ENCODE measurements around the gene RPL36AL.
"Not testable (repeated sequence)": the region's sequence is repeated elsewhere in the genome, so short reads cannot be mapped to it uniquely, and the experiment has no call there.

Gene RPL36AL

DNA sequence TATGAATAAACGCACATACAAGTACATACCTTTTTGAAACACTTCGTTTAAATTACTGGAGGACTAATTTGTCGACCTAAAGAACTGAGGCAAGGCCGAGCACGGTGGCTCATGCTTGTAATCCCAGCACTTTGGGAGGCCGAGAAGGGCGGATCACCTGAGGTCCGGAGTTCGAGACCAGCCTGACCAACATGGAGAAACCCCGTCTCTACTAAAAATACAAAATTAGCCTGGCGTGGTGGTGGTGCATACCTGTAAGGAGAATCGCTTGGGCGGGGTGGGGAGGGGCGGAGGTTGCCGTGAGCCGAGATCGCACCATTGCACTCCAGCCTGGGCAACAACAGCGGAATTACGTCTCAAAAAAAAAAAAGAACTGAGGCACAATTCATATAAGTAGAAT lies 1.2 kb downstream of the RPL36AL start:
- not testable (repeated sequence) for DNase-seq (ENCODE audit: low read depth)

DNA sequence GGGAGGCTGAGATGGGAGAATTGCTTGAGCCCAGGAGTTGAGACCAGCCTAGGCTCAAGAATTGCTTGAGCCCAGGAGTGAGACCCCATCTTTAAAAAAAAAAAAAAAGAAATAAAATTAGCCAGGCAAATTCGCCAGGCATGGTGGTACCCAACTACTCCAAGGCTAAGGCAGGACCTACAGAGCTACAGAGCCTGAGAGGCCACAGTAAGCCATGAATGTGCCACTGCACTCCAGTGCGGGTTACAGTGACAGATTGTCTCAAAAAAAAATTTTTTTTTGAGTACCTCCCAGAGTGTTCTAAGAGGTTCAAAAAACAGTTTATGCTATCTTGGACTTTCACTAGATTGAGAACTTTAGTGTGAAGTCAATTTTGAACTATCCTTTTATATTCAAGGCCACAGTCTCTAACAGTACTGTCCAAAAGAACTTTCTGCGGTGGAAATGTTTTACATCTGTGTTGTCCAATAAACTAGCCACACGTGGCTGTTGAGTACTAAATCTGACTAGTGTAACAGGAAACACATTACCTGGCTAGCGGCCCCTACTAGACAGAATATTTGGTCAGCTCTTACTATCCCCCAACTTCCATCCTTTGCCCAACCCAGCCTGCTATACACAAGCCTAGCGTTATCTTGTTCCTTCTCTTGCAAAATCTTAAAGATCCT lies 2.4 kb downstream of the RPL36AL start:
- DNase-seq (ENCODE audit: low read depth), result no peak

DNA sequence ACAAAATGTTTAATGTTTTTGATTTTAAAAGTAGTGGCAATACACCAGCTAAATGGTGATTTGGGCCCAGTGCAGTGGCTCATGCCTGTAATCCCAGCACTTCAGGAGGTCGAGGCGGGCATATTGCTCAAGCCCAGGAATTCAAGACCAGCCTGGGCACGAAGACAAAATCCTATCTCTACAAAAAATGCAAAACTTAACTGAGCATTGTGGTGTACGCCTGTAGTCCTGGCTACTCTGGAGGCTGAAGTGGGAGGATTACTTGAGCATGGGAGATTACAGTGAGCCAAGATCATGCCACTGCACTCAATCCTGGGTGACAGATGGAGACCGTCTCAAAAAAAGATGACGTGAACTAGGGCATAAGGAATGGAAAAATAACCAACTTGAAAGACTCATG lies 4.7 kb downstream of the RPL36AL start:
- DNase-seq (ENCODE audit: low read depth), result no peak

DNA sequence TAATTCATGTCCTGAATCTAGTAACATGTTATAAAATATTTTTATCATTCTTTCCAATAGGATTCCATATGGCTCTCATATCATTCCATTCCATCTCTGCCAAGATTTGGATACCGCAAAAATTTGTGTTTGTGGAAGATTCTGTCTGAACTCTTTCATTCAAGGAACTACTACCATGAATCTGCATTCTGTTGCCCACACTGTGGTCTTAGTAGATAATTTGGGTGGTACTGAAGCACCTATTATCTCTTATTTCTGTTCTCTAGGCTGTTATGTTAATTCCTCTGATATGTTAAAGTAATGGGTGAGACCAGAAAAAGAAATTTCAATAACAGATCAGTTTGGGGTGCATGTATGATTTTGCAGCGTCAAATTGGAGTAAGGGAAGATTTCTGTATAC lies 6.2 kb downstream of the RPL36AL start:
- DNase-seq (ENCODE audit: low read depth), result no peak

DNA sequence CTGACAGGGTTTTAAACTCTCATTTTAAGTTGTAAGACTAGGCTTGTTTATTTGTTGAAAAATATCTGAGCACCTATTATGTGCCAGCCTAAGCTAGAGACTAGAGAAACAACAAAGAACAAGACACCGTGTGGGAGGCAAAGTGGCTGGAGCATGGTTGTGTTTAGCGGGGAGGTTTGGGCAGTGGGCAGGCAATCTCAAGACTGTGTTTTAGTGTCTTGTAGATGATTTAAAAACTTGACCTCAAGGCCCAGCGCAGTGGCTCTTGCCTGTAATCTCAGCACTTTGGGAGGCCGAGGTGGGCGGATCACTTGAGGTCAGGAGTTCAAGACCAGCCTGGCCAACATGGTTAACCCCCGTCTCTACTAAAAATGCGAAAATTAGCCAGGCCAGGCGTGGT lies 7.8 kb downstream of the RPL36AL start:
- no peak for DNase-seq (ENCODE audit: low read depth)

DNA sequence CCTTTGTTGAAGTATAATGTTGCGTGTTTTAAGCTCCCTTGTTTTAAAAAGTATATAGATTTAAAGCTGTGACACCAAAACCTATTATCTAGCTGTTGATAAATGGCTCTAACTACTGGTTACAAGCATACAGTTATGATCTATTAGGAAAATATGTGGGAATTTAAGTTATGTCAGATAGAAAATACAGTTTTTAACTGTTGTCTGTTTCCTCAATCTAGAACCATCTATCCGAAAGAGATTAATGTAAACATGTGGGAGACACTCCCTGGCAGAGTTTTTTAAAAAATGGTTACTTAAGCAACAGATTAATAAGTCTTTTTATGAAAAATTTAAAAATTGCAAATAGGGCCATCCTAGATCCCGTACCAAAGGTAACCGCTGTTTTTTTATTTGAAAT lies 8.2 kb downstream of the RPL36AL start:
- no peak for DNase-seq (ENCODE audit: low read depth)

DNA sequence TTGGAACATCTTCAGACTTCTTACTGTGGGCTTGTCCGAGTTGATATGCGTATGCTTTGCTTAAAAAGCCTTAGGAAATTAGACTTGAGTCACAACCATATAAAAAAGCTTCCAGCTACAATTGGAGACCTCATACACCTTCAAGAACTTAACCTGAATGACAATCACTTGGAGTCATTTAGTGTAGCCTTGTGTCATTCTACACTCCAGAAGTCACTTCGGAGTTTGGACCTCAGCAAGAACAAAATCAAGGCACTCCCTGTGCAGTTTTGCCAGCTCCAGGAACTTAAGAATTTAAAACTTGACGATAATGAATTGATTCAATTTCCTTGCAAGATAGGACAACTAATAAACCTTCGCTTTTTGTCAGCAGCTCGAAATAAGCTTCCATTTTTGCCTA lies 12.8 kb downstream of the RPL36AL start:
- no peak for DNase-seq (ENCODE audit: low read depth)

DNA sequence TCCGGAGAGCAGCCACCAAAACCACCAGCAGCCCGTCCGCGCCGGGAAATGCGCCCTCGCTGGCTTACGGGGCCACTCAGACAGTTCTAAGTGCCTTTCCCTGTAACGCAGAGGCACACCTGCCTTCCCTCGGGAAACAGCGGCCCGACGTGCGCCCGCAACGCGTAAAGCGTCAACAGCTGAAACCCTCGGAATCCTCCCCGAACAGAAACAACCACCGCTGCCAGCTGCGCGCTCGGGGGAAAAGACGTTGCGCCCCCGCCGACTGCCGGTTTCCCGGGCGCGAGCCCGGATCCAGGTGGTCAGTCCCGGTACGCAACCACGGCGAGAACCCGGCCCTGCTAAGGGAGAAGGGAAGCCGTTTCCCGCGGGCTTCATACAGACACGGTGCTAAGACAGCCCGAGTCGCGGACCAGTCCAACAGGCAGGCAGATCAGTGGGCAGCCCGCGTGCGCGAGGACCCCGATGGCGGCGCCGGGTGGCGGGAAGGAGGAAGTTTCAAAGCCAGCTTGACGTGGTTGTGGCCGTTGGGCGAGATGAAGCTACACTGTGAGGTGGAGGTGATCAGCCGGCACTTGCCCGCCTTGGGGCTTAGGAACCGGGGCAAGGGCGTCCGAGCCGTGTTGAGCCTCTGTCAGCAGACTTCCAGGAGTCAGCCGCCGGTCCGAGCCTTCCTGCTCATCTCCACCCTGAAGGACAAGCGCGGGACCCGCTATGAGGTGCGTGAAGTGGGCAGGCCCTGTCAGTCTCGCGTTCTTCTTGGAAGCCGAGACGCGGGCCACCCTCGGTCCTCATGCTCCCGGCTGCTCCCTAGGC lies 21.7 kb downstream of the RPL36AL start, which contains the start of gene LRR1:
LRR1 (plus strand) TSS at position 456 of the 816 bp plus-strand sequence; CDS start at position 537, 81 bp downstream.
- peak; percentile 34 for DNase-seq (ENCODE audit: low read depth)

DNA sequence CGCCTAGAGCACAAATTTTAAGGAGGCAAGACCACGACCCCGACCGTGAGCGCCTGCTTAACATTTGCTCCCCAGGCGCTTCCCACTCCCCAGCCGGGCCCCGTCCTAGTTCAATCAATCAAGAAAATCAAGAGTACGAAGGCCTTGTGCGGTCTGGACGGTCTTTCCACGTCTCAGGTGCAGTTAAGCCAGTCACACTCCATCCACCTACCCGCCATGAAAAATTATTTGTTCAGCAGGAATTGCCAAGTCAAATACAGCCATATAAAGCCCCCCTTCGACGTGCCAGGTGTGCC lies 22.3 kb downstream of the RPL36AL start:
- no peak for DNase-seq (ENCODE audit: low read depth)

DNA sequence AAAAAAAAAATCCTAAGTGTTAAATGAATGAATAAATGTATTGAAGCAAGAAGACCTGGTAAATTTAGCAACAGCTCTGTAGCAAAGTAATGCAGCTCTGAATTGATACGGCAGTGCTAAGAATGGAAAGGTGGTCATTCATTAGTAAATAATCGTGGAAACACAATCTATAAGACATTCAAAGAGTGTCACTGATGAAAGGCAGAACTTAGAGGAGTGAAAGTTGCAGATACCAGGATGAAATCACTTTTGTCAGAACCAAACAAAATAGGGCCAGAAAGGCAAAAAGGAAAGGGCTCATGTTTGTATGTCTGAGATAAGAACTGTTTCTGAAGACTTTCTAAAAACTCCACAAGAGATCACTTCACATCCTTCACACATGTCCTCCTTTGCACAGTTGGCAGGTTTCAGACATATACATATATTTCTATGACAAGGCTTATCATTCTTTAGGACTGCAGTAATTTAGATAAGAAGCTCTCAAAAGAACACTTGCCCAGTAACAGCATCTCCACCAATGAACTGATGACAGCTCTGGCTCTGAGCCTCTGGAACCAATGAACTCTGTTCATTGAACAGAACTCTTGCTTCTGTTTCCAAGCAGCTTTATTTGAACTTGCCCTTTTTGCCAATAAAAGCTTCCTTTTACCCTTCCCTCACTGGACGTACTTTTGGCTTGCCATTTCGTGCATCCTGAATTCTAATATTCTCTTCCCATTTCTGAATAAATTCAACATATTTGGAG lies 25.9 kb downstream of the RPL36AL start:
- DNase-seq (ENCODE audit: low read depth), result peak; percentile 66

DNA sequence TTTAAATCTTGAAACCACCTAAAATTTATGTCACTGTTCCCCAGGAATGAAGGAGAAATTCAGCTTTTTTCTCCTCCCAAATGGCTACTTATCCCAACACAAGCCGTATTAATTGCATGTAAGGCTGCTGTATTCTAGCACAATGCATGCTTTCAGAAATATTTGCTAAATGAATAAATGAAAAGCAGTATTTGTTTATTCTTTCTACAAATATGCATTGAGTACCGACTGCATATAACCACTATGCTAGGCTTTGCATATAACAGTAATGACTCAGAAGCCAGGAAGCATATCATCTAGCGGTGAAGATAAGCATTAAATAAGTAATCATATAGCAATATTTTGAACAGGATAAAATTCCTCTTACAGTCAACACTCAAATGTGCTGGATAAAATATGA lies 27.4 kb downstream of the RPL36AL start:
- no peak for DNase-seq (ENCODE audit: low read depth)

DNA sequence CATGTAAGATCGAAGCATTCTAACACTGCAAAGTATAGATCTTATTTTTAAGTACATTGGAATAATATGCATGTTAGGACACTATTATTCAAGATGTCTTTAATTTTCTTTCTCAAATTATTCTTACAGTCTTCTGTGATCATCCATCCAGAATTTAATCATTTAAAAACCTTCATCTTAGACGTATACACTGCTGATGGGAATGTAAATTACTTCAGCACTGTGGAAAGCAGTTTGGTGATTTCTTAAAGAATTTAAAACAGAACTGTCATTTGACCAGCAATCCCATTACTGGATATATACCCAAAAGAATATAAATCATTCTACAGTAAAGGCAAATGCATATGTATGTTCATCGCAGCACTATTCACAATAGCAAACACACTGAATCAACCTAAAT lies 31.0 kb downstream of the RPL36AL start:
- DNase-seq (ENCODE audit: low read depth), result no peak

DNA sequence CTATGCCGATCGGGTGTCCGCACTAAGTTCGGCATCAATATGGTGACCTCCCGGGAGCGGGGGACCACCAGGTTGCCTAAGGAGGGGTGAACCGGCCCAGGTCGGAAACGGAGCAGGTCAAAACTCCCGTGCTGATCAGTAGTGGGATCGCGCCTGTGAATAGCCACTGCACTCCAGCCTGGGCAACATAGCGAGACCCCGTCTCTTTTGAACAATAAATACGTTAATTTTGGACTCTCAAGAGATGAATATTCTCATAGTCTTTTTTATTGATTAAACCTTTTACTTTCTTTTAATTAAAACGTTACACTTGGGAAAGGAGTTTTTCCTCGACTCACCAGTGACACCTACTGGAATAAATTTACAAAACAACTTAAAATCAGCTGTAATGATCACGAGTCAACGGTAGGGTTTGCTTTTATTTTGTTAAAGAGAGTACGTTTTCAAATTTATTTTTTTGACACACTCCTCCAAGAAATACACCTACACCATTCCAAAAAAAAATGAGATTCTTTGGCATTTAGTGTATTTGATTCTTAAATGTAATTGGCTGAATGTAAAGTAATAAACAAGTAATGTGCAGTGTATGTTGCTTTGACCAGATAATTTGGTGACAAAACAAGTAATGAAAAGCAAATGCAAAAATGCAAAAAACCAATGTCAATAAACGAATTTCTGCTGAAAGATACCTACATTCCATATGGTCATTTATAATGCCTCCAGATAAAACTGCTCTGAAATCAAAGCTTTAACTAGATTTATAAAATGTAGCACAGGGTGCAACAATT lies 33.6 kb downstream of the RPL36AL start:
- peak; percentile 49 for DNase-seq (ENCODE audit: low read depth)

DNA sequence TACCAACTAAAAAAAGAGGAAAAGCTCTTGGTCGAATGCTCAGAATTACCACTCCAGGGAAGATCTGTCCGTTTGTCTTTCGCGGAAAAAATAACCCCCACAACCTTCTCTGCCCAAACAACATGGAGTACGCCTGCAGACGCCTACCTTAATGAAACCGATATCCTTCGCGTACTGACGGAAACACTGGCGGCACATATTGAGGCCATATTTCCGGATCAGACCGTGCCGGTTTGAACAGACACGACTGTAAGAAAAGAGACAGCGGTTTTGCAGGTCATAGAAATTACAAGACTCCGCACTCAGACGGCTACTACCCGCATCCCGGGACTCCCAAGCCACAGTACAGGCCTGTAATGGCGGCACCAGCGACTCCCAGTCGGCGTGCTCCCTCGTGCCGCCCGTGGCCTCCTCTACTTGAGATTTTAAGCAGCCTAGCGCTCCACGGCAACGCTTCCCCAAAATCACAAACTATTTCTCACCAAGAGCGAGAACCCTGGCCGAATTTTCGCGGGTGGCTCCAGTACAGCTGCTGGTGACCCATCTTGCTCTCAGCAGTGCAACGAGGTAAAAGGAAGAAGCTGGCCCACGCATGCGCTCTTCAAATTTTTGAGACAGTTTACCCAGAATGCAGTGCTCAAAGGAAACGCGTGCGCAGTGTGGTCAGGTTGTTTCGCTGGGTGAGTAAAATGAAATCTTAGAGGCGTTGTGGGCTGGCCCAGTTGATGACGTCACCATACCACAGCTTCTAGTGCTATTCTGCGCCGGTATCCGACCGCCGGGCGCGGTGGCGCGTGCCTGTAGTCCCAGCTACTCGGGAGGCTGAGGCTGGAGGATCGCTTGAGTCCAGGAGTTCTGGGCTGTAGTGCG lies 34.4 kb downstream of the RPL36AL start, which contains the start of gene RPS29:
RPS29 (minus strand) TSS at position 578 of the 870 bp plus-strand sequence; CDS start at position 544, 34 bp downstream.
- peak; percentile 94 for DNase-seq (ENCODE audit: low read depth)

DNA sequence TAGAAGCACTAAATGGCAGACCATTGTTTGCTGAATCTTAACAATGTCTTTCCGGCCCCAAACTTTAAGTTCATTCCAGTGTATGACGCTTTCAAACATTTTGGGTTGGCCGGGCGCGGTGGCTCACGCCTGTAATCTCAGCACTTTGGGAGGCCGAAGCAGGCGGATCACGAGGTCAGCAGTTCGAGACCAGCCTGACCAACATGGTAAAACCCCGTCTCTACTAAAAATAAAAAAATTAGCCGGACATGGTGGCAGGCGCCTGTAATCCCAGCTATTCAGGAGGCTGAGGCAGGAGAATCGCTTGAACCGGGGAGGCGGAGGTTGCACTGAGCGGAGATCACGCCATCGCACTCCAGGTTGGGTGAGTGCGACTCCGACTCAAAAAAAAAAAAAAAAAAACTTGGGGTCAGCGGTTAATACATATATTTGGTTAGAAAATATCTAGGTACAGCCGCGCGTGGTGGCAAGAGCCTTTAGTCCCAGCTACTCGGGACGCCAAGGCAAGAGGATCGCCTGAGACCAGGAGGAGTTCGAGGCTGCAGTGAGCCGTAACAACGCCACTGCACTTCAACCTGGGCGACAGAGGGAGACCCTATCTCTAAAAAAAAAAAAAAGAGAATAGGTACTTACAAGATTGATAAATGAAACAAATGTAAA lies 35.3 kb downstream of the RPL36AL start:
- DNase-seq (ENCODE audit: low read depth), result not testable (repeated sequence)

DNA sequence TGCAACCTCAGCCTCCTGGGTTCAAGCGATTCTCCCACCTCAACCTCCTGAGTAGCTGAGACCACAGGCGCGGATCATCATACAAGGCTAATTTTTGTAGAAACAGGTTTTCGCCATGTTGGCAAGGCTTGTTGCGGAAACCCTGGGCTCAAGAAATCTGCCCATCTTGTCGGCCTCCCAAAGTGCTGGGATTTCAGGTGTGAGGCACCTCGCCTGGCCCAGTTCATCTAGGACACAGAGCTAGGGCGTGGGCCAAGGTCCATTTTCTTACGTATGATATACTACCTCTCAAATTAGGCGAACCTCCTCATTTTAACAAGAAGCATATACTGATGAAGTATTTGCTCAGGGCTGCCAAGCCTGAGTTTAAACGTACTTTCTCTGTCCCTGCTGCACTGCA lies 36.4 kb downstream of the RPL36AL start:
- DNase-seq (ENCODE audit: low read depth), result no peak

DNA sequence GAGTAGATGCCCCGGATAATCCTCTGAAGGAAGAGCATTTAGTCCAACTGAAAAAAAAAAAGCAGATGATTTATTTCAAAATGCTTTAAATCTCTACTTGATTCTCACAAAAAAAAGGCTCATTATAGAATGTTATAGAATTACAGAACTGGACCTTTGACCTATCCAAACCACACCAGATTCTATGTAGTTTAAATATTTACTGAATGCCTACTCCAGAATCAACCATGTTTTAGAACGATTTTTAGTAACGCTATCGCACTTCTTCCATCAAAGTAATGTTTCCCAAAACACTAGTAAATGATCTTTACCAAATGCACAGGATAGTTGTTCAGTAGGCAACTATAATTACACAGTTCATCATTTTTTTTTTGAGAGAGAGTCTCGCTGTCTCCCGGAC lies 36.8 kb downstream of the RPL36AL start:
- DNase-seq (ENCODE audit: low read depth), result no peak

DNA sequence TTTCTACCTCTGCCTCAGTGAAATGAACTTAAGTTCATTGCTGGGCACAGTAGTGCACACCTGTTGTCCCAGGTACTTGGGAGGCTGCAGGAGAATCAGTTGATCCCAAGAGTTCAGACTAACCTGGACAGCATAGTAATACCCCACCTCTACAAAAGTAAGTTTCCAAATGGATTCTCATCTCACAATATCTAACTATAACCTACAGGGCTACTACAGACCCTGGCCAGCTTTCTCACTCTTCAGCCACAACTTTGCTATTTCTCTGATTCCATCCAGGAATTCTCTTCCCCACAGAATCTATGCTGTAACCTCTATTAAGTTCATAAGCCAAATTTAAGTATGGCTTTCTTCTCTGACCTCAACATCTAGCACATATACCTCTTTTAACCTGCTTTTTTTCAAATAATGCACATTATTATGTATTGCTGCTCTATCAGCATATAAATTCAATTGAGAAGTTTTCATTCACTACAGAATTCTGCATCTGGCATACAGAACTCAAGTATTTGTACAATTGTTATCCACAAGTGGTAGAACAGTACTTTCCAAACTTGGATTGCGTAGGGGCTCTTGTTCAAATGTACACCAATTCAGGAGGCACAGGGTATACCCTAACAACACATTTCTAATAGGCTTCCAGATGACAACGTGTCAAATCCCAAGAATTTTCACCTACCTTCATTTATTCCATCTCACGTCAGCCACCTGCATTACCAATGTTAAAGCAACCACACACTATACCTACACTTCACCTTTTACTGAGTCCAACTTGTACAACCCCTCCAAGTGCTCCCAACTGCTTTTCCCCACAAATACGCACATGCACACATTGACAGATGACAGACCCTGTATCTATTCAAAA lies 38.1 kb downstream of the RPL36AL start:
- DNase-seq (ENCODE audit: low read depth), result no peak
